HepG2 (cell line): ENCODE measurements around the gene EBP. TPM values are rescaled to one million over a fixed set of nuclear protein-coding genes. Genes with fewer than 3 reads are reported as not detected.

ENCODE experiments used
- BCL6 ChIP-seq: IDR thresholded peaks from 2 replicates; pipeline ENCODE4 v1.6.1; 2016; ENCODE audit warnings: missing genetic modification reagents, missing compliant biosample characterization
- DNMT3B ChIP-seq: conservative IDR thresholded peaks from 2 replicates; pipeline ENCODE4 v1.6.1; 2016; ENCODE audit warnings: missing biosample characterization, control low read depth
- GABPB1 ChIP-seq: IDR thresholded peaks from 2 replicates; pipeline ENCODE4 v1.6.1; 2016; ENCODE audit warnings: mild to moderate bottlenecking, missing genetic modification reagents, moderate library complexity, missing compliant biosample characterization
- HNF4A ChIP-seq: sonication (generic); formaldehyde crosslinking; IDR thresholded peaks from 2 replicates; pipeline ENCODE4 v1.4.0; 2020; ENCODE audit warnings: missing genetic modification reagents
- NR2F6 ChIP-seq, 2 experiments: IDR thresholded peaks; 2 replicates each; pipeline ENCODE4 v1.6.1; 2016; ENCODE audit warnings: antibody characterized with exemption in 1 of 2, mild to moderate bottlenecking in 1 of 2
- TEAD3 ChIP-seq: optimal IDR thresholded peaks from 2 replicates; pipeline ENCODE3; 2016; ENCODE audit warnings: borderline replicate concordance
- ZBTB14 ChIP-seq: sonication (generic); formaldehyde crosslinking; IDR thresholded peaks from 2 replicates; pipeline ENCODE4 v1.4.0; 2020; ENCODE audit warnings: missing genetic modification reagents
- ZNF282 ChIP-seq: fragments of 450-650 bp; IDR thresholded peaks from 2 replicates; pipeline ENCODE4 v1.6.1; 2018; ENCODE audit not compliant: partially characterized antibody
- ZNF430 ChIP-seq: sonication (generic); formaldehyde crosslinking; IDR thresholded peaks from 2 replicates; pipeline ENCODE4 v1.9.0; 2021; ENCODE audit warnings: mild to moderate bottlenecking, missing genetic modification reagents
- ZNF510 ChIP-seq: sonication (generic); formaldehyde crosslinking; IDR thresholded peaks from 2 replicates; pipeline ENCODE4 v1.4.0; 2020; ENCODE audit warnings: low read depth, mild to moderate bottlenecking, missing genetic modification reagents
- polyA plus RNA-seq, 8 experiments: library from polyadenylated mRNA; depleted of rRNA in 3 of 8; stranded (reverse) in 7 of 8; unstranded in 1 of 8; fragments of >200 nt; fragmentation: Illumina TruSeq in 4 of 8; extraction: Trizol in 4 of 8; gene quantifications; 2 replicates each; pipeline versions ENCODE4 v1.2.1 to v1.2.3, GENCODE V29; 2011 to 2016; ENCODE audit warnings: low read depth in 4 of 8, missing spikeins in 1 of 8, mixed read lengths in 1 of 8; ENCODE audit not compliant: insufficient read depth in 1 of 8
- total RNA-seq, 5 experiments: library from RNA; depleted of rRNA; stranded (reverse); fragments of >200 nt; fragmentation: Illumina TruSeq; extraction: Trizol; gene quantifications; 2 replicates each; pipeline ENCODE4 v1.2.3, GENCODE V29; 2016; ENCODE audit warnings: low read depth in 1 of 5
- TF ChIP-seq, protein P1 (sequence below): sonication (generic); formaldehyde crosslinking; IDR thresholded peaks from 2 replicates; pipeline ENCODE4 v1.9.0; 2021; ENCODE audit warnings: missing genetic modification reagents, mild to moderate bottlenecking, borderline replicate concordance
- TF ChIP-seq, protein P2 (sequence below): sonication (generic); formaldehyde crosslinking; IDR thresholded peaks from 2 replicates; pipeline ENCODE4 v1.5.0; 2020; ENCODE audit warnings: mild to moderate bottlenecking, missing genetic modification reagents, borderline replicate concordance
- TF ChIP-seq, protein P3 (sequence below): sonication (generic); formaldehyde crosslinking; IDR thresholded peaks from 2 replicates; pipeline ENCODE4 v1.5.0; 2020; ENCODE audit warnings: mild to moderate bottlenecking, missing genetic modification reagents

The EBP gene
- total and polyA plus RNA-seq, 2 of the 13 experiments (the other 11 are each of a cell fraction or from before 2014, with no cell fraction given): 106 to 260 TPM

GRCh38 chrX:48548871-48549270 is 27.3 kb downstream of the EBP start (continued):
- TF ChIP-seq NR2F6 (IDR thresholded peaks at IDR 0.05): peak; percentile 69
- peak; percentile 83 for TF ChIP-seq NR2F6 (CRISPR knock-in tag; IDR thresholded peaks at IDR 0.05)
- TF ChIP-seq ZNF430: no peak
- TF ChIP-seq GABPB1: no peak
- TF ChIP-seq, protein P1, sequence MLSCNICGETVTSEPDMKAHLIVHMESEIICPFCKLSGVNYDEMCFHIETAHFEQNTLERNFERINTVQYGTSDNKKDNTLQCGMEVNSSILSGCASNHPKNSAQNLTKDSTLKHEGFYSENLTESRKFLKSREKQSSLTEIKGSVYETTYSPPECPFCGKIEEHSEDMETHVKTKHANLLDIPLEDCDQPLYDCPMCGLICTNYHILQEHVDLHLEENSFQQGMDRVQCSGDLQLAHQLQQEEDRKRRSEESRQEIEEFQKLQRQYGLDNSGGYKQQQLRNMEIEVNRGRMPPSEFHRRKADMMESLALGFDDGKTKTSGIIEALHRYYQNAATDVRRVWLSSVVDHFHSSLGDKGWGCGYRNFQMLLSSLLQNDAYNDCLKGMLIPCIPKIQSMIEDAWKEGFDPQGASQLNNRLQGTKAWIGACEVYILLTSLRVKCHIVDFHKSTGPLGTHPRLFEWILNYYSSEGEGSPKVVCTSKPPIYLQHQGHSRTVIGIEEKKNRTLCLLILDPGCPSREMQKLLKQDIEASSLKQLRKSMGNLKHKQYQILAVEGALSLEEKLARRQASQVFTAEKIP (CRISPR knock-in tag): no peak
- no peak for TF ChIP-seq ZNF282
- TF ChIP-seq DNMT3B (CRISPR knock-in tag): no peak
- no peak for TF ChIP-seq ZBTB14
- TF ChIP-seq, protein P2, sequence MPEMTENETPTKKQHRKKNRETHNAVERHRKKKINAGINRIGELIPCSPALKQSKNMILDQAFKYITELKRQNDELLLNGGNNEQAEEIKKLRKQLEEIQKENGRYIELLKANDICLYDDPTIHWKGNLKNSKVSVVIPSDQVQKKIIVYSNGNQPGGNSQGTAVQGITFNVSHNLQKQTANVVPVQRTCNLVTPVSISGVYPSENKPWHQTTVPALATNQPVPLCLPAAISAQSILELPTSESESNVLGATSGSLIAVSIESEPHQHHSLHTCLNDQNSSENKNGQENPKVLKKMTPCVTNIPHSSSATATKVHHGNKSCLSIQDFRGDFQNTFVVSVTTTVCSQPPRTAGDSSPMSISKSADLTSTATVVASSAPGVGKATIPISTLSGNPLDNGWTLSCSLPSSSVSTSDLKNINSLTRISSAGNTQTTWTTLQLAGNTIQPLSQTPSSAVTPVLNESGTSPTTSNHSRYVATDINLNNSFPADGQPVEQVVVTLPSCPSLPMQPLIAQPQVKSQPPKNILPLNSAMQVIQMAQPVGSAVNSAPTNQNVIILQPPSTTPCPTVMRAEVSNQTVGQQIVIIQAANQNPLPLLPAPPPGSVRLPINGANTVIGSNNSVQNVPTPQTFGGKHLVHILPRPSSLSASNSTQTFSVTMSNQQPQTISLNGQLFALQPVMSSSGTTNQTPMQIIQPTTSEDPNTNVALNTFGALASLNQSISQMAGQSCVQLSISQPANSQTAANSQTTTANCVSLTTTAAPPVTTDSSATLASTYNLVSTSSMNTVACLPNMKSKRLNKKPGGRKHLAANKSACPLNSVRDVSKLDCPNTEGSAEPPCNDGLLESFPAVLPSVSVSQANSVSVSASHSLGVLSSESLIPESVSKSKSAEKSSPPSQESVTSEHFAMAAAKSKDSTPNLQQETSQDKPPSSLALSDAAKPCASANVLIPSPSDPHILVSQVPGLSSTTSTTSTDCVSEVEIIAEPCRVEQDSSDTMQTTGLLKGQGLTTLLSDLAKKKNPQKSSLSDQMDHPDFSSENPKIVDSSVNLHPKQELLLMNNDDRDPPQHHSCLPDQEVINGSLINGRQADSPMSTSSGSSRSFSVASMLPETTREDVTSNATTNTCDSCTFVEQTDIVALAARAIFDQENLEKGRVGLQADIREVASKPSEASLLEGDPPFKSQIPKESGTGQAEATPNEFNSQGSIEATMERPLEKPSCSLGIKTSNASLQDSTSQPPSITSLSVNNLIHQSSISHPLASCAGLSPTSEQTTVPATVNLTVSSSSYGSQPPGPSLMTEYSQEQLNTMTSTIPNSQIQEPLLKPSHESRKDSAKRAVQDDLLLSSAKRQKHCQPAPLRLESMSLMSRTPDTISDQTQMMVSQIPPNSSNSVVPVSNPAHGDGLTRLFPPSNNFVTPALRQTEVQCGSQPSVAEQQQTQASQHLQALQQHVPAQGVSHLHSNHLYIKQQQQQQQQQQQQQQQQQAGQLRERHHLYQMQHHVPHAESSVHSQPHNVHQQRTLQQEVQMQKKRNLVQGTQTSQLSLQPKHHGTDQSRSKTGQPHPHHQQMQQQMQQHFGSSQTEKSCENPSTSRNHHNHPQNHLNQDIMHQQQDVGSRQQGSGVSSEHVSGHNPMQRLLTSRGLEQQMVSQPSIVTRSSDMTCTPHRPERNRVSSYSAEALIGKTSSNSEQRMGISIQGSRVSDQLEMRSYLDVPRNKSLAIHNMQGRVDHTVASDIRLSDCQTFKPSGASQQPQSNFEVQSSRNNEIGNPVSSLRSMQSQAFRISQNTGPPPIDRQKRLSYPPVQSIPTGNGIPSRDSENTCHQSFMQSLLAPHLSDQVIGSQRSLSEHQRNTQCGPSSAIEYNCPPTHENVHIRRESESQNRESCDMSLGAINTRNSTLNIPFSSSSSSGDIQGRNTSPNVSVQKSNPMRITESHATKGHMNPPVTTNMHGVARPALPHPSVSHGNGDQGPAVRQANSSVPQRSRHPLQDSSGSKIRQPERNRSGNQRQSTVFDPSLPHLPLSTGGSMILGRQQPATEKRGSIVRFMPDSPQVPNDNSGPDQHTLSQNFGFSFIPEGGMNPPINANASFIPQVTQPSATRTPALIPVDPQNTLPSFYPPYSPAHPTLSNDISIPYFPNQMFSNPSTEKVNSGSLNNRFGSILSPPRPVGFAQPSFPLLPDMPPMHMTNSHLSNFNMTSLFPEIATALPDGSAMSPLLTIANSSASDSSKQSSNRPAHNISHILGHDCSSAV: no peak
- TF ChIP-seq ZNF510 (CRISPR knock-in tag): no peak
- 0 out of 2 replicates have a peak, but pooled peaks have one; percentile 21 for TF ChIP-seq BCL6 (CRISPR knock-in tag)
- peak; percentile 42 for TF ChIP-seq HNF4A
- TF ChIP-seq, protein P3, sequence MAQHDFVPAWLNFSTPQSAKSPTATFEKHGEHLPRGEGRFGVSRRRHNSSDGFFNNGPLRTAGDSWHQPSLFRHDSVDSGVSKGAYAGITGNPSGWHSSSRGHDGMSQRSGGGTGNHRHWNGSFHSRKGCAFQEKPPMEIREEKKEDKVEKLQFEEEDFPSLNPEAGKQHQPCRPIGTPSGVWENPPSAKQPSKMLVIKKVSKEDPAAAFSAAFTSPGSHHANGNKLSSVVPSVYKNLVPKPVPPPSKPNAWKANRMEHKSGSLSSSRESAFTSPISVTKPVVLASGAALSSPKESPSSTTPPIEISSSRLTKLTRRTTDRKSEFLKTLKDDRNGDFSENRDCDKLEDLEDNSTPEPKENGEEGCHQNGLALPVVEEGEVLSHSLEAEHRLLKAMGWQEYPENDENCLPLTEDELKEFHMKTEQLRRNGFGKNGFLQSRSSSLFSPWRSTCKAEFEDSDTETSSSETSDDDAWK: no peak
- TF ChIP-seq TEAD3 (CRISPR knock-in tag): peak; percentile 84
